HG03565 (cell line): ENCODE data around the gene SORCS3.

Experiments
- ATAC-seq: cut with Tn5 transposase; IDR thresholded peaks from one replicate; pipeline ENCODE4 v1.9.1; 2021; ENCODE audit warnings: mild to moderate bottlenecking, moderate library complexity; ENCODE audit not compliant: unreplicated experiment

SORCS3 gene

DNA sequence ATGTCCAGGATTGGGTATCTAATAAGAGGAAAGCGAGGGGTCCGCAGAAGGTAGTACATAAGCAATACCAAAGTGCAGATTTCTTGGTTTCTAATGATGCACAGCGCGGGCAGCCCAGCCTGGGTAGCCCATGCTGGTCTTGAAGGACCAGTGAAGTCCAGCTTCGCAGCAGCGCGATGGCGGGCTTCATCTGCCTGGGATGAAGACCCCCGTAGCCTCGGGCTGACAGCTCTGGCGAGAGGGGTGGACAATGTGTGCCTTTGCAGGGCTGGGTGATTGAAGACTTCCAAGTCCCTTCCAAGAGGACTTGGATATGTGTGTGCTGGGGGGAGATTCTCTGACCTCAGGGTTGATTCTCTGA, 2.2 kb downstream of the SORCS3 start:
- no peak for ATAC-seq

DNA sequence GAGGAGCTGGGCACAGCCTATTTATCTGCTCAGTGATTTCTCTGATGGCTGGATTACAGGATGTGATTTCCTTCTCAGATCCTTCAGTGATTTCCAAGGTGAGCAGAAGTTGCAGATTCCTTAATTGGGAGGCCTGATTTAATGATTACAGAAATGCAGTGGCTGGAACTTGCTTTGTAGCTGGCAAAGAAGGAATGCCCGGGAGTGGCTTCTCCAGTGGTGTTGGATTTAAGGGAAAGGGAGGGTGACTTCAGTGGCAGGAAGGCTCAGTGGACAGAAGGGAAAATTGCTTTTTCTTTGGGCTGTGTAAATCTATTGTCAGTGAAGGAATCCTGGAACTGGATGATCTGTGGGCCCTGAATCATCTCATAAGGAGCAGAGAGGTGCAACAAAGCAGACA, 5.1 kb downstream of the SORCS3 start:
- no peak for ATAC-seq

DNA sequence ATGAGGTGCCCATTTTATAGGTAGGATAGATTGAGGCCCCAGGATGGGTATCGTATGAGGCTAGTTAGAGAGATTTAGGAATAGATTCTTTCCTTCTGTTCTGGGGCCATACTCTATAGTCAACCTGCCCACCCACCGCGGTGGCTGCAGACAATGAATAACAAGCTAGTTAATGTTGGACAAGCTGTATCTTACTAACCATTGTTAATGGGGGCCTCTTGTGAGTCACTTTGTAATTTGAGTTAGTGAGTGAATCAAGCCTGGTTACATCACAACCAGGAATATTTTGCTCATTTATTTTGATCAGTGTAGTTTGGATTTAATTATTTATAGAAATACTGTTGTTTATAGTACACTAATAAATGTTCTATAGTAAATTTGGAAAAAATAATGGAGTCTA, 7.3 kb downstream of the SORCS3 start:
- no peak for ATAC-seq

DNA sequence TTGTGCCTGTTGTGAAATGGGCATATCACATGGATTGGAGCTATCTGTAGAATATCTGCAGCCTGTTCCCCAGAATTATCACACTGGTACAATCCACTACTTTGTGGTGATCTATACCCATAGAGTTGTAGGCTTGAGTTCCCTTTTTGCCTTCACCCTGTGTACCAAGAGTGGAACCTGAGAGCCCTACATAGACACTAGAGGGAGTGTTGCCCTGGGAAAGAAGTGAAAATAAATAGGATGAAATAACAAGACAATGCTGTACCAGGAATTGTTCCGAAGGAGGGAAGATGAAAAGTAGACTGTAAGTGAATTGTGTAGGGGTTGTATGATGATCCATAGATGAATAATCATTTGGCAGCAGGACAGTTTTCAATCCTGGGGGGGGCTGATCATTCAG, 9.0 kb downstream of the SORCS3 start:
- ATAC-seq = no peak

DNA sequence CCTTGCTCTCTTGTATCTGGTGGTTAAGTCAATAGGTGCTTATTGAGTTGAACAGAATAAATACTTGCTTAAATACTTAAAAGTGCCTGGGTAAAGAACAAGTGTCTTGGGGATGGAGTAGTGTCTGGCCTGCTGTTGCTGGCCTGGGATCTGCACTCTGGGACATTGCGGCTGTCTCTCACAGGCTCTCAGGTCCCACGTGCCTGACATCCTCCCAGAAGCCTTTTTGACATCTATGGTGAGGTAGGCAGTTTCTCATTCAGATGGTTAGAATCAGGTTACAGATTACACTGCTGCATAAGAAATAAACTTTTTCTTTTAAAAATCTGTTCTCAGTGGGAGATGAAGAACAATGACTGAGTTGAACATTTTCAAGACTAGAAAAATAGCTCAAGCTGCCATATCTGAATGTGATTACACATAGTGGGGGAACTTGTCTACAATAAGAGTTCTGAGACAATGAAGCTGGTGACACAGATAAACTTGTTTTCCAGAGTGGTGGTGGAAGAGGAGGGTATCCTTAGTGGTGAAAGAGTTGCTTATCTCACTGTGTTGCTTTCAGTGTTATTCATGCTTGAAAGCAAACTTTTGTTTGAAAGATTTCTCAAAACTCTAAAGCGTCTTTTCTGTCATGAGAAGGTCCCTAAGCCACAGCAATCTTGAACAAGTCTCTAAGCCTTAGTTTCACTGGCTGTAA, 9.7 kb downstream of the SORCS3 start:
- no peak for ATAC-seq

DNA sequence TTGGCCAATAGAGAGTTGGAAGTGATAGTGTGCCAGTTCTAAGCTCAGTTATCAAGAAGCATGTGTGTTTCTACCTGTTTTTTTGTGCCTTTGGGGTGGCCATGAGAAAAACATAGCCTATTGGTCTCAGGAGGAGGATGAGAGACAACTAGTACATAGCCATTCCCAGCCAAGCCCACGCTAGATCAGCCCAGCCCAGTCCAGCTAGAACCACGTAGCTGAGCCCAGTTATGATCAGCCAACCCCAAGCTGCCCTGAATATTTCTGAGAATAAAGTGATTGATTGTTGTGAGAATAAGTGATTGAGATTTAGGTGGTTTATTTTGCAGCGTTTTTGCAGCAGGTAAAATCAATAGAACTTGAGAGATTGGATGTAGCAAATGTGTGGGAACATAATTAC, 15.9 kb downstream of the SORCS3 start:
- no peak for ATAC-seq

DNA sequence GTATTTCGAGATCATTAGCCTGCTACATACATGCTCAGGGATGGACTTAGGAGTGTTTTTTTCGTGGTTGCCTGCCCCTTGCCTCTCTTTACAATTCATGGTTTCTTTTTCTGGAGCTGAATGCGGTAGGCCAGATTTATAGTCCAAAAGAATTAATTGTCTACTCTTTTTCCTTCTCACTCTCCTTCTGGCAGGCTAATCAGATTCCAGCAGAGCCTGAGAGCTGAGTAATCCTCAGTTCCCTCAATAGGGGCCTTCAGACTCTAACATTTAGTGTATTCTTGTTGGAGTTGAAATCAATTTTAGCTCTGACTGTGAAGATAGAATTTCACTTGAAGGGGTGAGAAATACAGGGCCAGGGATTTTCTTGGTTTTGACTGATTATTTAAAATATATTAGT, 16.4 kb downstream of the SORCS3 start:
- no peak for ATAC-seq

DNA sequence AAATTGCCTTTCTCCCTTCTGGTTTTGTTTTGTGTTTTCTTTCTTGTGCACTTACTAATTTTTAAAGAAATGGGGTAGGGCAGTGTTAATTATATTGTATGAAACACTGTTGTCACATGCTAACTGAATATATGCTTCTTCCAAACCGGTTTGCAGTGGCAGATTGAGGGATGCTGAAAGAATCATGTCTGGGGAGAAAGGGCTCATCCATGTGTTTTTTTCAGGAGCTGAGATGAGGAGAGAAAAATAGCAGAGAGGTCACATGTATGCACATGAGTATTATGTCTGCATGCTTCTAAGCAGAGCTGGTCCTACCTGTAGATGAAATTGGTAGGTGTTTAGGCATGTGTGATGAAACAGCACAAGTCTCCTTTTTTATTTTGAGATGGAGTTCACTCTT, 17.0 kb downstream of the SORCS3 start:
- no peak for ATAC-seq

DNA sequence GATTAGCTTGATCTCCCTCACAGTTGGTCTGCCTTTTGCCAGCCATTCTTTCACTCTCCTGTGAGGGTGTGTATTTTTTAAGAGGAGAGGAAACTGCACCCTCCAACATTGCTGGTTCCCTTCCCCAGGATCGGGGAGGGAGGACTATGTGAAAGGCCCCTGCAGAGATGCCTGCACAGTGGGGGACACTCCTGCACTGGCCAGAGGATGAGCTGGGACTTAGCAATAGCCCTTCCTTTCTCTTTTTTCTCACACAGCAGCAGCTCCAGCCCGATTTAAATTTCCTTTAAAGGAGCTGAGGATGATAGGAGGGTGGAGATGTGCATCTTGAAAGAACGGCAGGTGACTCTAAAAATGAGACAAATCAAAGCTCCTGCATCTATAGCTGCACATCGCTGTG, 18.7 kb downstream of the SORCS3 start:
- ATAC-seq = no peak

DNA sequence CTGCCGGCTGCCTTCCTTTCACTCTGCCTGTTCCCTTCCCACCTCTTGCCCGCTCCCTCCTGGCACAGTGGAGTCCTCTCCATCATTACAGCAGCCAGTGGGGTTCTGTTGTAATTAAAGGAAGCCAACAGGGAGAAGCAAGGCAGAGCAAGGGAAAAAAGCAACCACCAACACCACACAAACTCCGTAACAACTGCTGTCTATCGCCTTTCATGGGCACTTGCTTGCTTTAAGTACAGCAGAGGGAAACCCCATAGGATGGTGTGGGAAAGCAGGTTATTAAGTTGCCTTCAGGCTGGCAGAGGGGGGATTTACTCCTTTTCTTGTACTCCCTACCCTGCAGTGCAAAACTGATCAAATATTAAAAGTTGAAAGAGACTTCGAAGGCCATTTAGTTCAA, 22.0 kb downstream of the SORCS3 start:
- ATAC-seq = no peak

DNA sequence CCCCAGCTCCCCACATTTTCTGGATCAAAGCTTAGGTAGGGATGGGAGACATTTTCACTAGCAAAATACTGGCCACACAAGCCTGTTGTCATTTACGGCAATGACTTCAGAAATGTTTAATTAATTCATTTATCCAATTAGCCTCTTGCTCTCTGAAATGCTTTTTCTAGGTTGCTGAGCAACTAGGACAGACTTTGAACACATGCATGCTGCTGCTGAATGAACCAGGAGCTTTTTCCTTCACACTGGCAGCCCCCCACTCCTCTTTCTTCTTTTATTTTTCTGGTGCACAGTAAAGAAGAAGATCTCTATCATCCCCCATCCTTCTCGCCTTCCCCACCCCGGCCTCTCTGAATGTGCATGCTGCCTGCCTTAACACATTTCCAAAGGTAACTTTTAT, 22.5 kb downstream of the SORCS3 start:
- no peak for ATAC-seq

DNA sequence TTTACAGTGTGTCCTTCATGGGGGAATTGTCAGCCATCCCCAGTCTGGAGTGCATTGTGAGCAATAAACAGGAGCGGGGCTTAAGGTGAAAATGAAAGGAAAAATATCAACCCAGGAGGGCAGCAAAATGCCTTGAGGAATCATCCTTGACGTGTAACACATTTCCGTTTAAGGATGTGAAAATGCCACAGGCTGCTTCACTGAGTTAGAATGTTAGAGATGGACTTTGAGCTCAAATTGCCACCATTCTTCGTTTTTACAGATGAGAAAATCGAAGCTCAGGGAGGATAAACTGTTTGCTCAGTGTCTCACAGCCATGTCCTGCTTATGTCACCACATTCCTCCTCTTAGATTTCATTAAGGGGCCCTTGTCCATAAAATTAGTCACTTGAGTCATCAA, 23.1 kb downstream of the SORCS3 start:
- no peak for ATAC-seq

DNA sequence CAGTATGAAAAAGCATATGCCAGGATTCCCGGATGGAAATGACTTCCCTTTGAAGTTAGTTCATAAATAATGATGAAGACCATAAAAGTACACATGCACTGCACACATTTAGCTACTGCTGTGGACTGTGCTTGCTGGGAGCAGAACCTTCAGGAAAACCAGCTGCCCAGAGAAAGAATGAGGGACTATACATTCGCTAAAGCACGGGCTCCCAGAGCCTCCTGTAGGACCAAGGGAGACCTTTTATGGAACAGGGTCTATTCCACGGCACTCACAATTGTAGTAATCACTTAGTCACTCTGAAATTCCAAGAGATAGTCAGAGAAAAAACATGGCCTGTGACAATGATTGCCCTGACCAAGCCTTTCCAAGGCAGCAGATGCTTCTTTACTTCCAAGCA, 24.1 kb downstream of the SORCS3 start:
- ATAC-seq = no peak

DNA sequence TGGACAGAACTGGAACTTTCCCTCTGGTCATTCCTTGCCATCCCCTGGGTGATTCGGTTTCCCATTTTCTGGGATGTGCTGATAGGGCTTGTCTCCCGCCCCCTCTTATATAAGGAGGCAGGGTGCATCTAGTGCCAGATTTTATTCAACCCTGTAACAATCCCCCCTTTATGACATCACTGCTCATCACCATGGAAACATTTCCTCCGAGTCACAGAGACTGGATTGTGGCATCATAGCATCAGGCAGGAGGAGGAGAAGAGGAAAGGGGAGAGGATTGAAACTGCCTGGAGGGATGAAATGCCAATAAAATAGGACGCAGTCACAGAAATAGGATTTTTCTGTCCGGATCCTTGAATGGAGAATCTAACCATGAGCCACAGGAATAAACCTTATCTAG, 25.0 kb downstream of the SORCS3 start:
- no peak for ATAC-seq

DNA sequence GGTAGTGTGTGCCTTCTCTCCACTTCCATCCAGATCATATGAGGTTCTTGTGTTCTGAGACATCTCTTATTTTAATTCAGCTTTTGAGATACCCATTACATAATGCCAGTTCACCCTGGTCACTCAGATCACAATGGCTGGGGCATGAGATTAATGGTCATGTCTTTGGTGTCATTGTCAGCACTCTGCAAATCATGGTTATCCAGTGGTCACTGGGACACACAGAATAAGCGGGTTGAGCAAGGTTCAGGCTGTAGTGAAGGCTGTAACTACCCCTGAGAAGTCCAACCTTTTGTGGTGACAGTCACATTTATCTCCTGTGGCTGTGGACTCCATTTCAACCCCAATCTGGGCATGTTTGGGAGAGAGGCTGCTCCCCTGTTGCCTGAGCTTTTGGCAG, 35.8 kb downstream of the SORCS3 start:
- ATAC-seq = no peak

DNA sequence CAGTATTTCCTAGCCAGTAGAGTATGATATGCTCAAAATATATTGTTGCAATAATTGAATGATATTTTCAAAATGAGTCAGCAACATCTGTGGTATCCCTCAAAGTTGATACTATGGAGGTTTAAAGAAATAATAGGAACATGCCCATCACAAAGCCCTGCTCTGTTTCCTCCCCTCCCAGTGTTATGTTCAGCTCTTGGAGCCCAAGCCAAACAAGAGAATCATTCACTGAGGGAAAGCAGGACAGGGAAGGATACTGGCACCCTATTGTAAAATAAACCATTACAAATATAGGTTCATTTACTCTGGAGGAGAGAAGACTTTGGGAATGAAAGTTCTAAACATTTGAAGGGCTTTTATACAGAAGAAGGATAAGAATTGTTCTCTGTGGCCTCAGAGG, 37.6 kb downstream of the SORCS3 start:
- ATAC-seq = no peak

DNA sequence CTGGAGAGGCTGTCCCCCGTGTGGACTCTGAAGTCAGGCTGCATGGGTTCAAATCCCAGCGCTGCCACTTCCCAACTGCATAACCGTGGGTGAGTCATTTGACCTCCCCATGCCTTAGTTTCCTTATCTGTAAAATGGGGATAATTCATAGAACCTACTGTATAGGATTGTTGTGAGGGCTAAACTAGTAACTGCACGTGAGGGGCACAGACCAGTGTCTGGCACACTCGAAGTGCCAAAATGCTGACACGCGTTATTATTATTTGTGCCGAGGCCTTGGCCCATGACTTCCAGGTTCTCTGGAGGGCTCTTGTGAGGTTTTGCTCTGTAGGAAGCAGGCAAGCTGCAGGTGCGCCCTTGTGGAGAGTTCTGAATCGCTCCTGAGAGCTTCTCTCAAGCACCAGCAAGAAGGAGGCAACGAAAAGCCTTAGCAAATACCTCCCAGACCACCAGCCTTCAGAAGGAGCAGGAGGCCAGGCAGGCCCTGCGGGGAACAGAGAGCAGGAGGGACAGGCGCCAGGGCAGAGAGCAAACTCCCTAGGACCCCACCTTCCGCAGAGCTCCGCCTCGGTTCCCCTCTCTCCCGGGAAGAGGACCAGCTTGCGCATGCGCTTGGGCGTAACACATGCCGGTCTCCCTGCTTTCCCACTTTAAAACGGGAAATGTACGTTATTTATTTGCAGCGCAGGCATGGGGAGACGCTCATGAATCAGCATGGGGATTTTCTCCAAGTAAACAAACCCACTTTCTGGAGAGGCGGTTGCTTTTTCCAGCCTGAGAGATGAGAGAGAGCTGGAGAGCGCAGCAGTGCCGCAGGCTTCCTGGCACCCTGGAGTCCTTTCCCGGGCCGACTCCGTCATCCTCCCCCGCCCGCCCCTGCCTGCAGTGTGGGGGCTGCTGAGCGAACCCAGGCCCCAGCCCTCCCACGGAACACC, 39.6 kb downstream of the SORCS3 start:
- no peak for ATAC-seq

DNA sequence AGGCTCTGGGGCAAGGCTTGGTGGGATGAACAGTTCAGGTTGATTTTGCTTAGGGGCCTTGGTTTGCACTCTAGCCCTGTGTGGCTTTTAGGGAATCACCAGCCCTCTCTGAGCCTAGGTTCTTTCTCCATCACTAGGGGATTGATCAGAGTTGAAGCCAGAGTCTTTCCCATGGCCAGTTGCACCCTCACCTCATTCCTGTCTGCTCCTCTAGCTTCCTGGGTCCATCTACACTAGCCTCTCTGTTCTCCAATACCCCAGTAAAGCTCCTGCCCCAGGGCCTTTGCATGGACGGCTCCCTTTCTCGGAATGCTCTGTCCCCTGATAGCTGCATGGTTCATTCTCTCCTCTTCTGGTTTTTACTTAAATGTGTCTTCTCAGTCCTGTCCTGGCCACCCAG, 40.4 kb downstream of the SORCS3 start:
- no peak for ATAC-seq

DNA sequence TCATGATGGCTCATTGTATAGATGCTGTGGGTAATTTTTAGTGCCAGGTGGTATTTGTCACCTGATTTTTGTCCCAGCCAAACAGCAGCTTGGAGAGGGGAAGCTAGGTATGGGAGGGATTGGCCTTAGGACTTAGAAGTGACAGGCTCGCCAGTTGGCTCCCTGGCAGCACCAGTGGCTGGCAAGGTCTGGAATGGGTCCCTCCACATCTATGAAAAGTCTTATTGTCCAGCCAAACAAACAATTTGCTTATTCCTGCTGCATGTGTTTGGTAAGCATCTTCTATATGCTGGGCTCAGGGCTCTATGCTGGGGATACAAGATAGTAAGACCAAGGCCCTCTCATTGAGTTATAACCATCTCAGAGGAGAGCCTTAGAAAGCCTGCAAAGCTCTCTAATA, 42.5 kb downstream of the SORCS3 start:
- ATAC-seq = no peak

DNA sequence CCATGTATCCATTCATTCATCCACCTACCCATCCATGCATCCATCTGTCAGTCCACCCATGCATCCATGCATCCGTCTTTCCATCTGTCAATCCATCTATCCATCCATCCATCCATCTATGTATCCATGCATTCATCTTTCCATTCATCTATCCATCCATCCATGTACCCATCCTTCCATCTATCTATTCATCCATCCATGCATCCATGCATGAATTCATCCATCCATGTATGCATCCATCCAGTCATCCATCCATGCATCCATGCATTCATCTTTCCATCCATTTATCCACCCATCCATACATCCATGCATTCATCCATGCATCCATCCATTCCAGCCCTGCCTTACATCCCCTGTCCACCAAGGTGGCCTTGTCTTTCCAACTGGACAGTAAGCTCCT, 45.7 kb downstream of the SORCS3 start:
- ATAC-seq = no peak

DNA sequence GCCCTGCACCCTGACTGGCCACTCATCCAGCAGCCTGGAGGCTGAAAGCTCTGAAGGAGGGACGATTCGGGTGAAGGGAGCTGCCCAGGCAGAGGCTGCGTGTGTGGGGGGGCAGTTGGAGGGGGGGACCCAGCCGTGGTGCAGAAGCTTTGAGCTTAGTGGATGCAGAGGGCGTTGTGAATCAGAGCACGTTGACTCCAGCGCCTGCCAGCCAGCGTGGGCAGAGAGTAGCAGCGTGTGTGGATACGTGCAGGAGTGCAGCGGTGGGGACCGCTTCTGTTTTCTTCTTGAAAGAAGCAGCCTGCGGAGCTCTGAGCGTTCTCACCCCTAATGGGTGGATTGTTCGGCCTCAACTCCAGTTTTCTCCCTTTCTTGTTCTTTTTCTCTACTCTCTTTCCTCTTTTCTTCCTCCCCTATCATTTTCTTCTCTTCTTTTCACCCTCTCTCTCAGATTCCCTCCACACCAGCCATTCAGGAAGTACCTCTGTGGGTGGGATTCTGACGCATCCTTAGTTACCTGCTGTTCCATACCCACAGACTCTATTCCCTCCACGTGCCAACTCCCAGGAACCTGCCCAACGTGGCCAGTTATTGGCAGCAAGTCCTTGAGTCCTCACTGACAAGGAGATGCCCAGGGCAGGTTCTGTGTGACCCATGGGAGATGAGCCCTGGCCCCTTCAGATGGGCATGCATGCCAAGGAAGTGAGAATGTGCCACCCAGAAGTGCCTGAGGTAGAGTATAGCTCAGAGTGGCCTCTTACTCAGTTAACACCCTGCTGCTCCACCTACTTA, 47.4 kb downstream of the SORCS3 start:
- ATAC-seq = no peak

DNA sequence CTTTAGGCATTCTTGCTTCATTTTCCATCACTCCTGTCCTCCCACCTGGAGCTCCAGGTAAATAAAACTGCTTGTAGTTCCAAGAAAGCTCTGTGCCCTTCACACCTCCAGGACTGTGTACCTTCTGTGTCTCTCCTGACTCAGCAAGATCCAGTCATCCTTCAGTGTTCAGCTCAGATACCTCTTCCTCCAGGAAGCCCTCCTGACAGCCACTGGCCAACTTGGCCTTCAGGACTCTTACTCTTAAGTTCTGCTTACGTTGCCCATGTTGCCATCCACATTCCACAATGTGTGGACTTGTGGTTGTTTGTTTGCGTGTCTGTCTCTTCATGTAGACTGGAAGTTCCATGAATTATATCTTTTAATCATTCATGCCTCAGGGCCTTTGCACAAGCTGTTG, 48.0 kb downstream of the SORCS3 start:
- ATAC-seq = no peak
